Activated T-cell treated with anti-CD3 and anti-CD28 coated beads, Interleukin-2, amount 50 U/mL, for 72 hours (primary cell): ENCODE data around the gene RASSF7. TPM values are rescaled to one million over a fixed set of nuclear protein-coding genes. Genes with fewer than 3 reads are reported as not detected.
"Not testable (repeated sequence)": the region's sequence is repeated elsewhere in the genome, so short reads cannot be mapped to it uniquely, and the experiment has no call there.

ENCODE experiments used
- ATAC-seq, 2 donors: fragments of 150-1000 bp; cut with Tn5 transposase; replicated peaks in 1 of 2; 2 replicates each; pipeline ENCODE4 v1.10.0; 2021; ENCODE audit warnings: moderate library complexity in 2 of 2, mild to moderate bottlenecking in 1 of 2
- DNase-seq, 2 donors: peaks; one replicate each; pipeline ENCODE4 v3.0.0; 2021 to 2022; ENCODE audit warnings: mixed read lengths in 1 of 2
- H3K27ac Mint-ChIP-seq: one replicate; pipeline ENCODE4 v1.8.0; 2022; ENCODE audit warnings: mild to moderate bottlenecking, moderate library complexity, mixed read lengths
- H3K27me3 Mint-ChIP-seq: one replicate; pipeline ENCODE4 v1.8.0; 2022; ENCODE audit warnings: low read depth, mixed read lengths
- H3K36me3 Mint-ChIP-seq, 2 donors: one replicate each; pipeline ENCODE4 v1.8.0; 2022; ENCODE audit warnings: mixed read lengths in 2 of 2, mild to moderate bottlenecking in 1 of 2; ENCODE audit not compliant: insufficient read depth in 2 of 2
- H3K4me1 Mint-ChIP-seq: one replicate; pipeline ENCODE4 v1.8.0; 2022; ENCODE audit warnings: low read depth, mixed read lengths
- H3K4me3 Mint-ChIP-seq, 2 donors: one replicate each; pipeline ENCODE4 v1.8.0; 2022; ENCODE audit warnings: mild to moderate bottlenecking in 2 of 2, mixed read lengths in 2 of 2, moderate library complexity in 2 of 2
- H3K9me3 Mint-ChIP-seq, 2 donors: one replicate each; pipeline ENCODE4 v1.8.0; 2022; ENCODE audit warnings: mixed read lengths in 2 of 2
- total RNA-seq, 2 donors: library from RNA; stranded (reverse); gene quantifications; one replicate each; pipeline ENCODE4 v1.2.3, GENCODE V29; 2022

The RASSF7 gene
- total RNA-seq, 2 donors from 2014 or later: 13.5 to 14.2 TPM

DNA sequence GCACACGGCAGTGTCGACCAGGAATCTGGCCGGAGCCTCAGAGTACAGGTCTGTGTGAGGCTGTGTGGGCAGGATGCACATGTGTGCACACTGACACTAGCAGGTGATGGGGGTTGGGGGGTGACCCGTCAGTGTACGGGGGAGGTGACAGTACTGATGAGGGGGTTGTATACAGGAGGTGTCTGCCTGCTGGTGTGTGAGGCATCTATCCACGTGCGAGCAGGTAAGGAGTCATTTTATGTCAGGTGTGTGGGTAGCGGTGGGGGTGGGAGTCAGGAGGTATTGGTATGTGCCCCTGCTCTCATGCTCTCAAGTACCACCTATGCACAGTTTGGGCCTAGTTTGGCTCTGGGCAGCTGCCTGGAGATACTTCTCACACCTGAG, 11.0 kb downstream of the RASSF7 start:
- no peak overlapping the region for H3K27ac Mint-ChIP-seq
- H3K4me3 Mint-ChIP-seq: no peak overlapping the region
- H3K9me3 Mint-ChIP-seq: no peaks in the 10 kb centered on the region
- DNase-seq (no peak), ATAC-seq (no peak)
- H3K4me1 Mint-ChIP-seq: peaks cover 14% of the 10 kb centered on the region
- no peaks in the 10 kb centered on the region for H3K36me3 Mint-ChIP-seq
- peaks cover 13% of the 10 kb centered on the region for H3K27me3 Mint-ChIP-seq

DNA sequence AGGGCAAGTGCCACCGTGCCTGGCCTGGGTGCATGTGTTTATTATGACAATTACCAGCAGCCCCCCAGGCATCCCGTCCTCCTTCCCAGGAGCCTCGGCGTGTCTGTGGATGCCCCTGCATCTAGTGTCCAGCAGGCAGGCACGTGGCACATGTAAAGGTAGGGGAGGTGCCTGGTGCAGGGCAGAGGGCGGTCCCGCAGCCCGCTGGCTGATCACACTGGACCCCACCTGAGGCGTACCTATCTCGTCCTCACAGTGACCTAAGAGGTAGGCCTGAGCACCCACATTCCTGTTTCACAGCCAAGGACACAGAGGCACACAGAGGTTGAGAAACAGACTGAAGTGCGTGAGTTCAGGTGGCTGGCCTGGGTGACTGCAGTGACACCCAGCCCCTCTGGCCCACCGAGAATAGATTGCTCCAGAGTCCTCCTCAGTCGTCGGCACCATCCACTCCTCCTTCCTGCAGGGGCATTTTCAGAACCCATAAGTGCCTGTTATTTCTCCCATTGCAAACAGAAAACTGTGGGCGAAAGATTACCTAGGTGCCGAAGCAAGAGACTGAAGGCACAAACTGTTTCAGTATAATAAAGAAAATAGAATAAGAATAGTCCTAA, 12.5 kb downstream of the RASSF7 start:
- ATAC-seq (no peak), DNase-seq (no peak)
- H3K4me3 Mint-ChIP-seq: no peak overlapping the region
- no peaks in the 10 kb centered on the region for H3K9me3 Mint-ChIP-seq
- no peak overlapping the region for H3K27ac Mint-ChIP-seq
- peaks cover 25% of the 10 kb centered on the region for H3K4me1 Mint-ChIP-seq
- peaks cover 13% of the 10 kb centered on the region for H3K27me3 Mint-ChIP-seq
- H3K36me3 Mint-ChIP-seq: peaks cover 0 to 3% of the 10 kb centered on the region in 2 donors

DNA sequence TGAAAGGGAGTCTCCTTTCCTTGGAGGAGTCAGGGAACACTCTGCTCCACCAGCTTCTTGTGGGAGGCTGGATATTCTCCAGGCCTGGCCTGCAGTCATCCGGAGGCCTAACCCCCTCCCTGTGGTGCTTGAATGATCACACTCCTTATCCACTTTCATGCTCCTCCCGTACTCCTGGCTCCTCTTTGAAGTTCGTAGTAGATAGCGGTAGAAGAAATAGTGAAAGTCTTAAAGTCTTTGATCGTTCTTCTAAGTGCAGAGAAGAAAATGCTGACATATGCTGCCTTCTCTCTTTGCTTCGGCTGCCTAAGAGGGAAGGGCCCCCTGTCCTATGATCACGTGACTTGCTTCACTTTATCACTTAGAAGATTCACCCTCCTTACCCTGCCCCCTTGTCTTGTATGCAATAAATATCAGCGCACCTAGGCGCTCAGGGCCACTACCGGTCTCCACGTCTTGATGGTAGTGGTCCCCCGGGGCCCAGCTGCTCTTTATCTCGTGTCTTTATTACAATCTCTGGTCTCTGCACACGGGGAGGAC, 13.3 kb downstream of the RASSF7 start:
- peaks cover 34% of the 10 kb centered on the region for H3K4me1 Mint-ChIP-seq
- not testable (repeated sequence) for ATAC-seq, H3K36me3 Mint-ChIP-seq, H3K9me3 Mint-ChIP-seq, DNase-seq, H3K27ac Mint-ChIP-seq
- peaks cover 13% of the 10 kb centered on the region for H3K27me3 Mint-ChIP-seq
- H3K4me3 Mint-ChIP-seq: peak overlapping the region; percentile 87 to 91

DNA sequence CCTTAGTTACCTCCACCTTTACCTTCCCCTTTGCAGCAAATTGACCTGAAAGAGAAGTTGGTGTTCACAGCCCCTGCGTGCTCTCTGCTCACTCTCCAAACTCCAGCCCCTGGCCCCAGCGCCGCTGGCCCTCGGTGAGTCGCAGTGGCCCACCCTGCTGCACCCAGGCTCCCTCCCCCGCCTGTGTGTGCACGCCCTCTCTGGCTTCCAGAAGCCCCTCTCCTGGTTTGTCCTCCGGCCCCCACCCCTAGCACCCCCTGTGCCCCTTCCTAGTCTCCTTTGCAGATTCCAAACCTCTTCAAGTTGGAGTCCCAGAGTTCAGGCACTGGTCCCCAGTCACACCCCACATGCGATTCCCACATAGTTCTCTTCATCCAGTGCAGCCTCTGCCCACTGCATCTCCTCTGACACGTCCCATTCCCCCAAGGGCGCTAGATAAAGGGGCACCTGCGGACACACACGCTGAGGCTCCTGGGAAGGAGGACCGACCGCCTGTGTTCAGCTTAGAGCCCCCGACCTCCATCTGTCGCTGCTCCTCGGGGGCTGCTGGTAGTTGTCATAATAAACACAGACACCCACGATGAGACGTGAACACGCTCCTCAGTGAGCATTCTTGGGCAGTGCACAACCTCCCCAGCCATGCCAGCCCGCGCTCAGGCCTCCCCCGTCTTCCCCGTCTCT, 14.0 kb downstream of the RASSF7 start:
- ATAC-seq: no peak
- H3K36me3 Mint-ChIP-seq: peaks cover 3% of the 10 kb centered on the region in 2 donors
- DNase-seq: no peak
- no peaks in the 10 kb centered on the region for H3K9me3 Mint-ChIP-seq
- peaks cover 41% of the 10 kb centered on the region for H3K4me1 Mint-ChIP-seq
- H3K27ac Mint-ChIP-seq: no peak overlapping the region
- H3K4me3 Mint-ChIP-seq: peak overlapping the region; percentile 87 to 91
- H3K27me3 Mint-ChIP-seq: peaks cover 13% of the 10 kb centered on the region

DNA sequence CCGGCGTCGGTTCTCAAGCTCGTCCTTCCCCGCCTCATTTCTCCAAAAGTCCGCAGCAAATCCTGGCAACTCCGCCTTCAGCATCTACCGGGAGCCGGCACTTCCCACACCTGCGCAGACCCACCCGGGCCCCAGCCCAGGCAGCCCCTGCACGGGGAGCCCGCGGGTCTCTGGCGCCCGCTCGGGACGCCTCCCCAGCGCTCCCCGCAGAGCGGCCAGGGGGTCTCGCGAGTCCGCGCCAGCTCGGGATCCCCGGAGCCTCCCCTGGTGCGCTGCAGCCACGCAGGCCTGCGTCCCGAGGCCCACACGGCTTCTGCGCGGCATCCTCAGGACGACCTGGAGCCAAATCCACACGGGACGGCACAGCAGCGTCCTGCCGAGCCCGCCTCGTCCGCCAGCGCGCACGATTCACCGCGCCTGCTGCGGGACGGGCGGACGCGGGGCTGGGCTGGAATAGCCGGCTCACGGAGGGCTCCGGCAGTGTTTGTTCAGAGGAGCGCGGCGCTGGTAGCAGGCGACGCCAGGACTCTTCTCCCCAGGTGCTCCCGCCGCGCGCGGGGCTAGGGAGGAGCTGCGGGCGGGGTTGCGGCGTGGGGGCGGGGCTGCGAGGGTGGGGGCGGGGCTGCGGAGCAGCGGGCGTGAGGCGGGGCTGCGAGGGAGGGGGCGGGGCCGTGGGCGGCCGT, 14.7 kb downstream of the RASSF7 start:
- ATAC-seq: peak; percentile 55 to 56
- no peaks in the 10 kb centered on the region for H3K9me3 Mint-ChIP-seq
- DNase-seq: no peak
- H3K36me3 Mint-ChIP-seq: peaks cover 3% of the 10 kb centered on the region in 2 donors
- H3K4me1 Mint-ChIP-seq: peaks cover 47% of the 10 kb centered on the region
- peak overlapping the region; percentile 87 to 91 for H3K4me3 Mint-ChIP-seq
- no peak overlapping the region for H3K27ac Mint-ChIP-seq
- H3K27me3 Mint-ChIP-seq: peaks cover 13% of the 10 kb centered on the region

DNA sequence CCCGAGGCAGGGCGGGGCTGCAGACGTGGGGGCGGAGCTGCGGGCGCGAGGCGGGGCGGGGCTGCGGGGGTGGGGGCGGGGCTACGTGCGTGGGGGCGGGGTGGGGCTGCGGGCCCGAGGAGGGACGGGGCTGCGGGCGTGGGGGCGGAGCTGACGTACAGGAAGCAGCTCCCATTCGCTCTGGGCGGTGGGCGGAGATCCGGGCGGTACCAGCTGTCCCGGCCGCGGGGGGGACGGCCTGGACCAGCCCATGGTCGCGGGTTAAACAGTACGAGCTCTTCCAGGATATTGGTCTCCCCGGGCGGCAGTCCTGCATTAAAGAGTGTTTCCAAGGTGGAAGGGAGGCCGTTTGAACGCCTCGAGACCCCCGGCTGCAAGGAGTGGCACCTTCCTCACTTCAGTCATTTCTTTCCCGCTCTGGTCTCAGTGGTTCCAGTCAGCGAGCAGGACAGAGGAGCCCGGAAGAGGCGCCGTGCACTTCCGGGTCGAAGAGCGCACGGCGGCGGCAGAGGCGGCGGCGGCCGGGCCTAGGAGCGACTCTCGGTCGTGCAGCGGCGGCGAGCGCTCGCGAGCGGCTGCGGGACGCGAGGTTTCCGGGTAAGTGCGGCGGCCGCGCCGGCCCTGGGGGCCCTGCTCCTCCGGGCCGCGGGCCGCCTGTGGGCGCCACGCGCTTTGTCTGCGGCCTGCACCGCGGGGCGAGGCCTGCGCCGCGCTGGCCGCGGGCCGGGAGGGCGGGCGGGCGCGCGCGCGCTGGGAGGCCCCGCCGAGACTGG, 15.4 kb downstream of the RASSF7 start, which contains the start of gene PHRF1:
Gene PHRF1, plus strand, starts transcription at position 475 of the 773 bp plus-strand sequence. CDS start 5,043 bp downstream, outside the sequence.
- Mint-ChIP-seq H3K27me3 (peaks cover 13% of the 10 kb centered on the region), H3K9me3 (no peaks in the 10 kb centered on the region), H3K4me1 (peaks cover 50% of the 10 kb centered on the region), H3K4me3 (peak within 1 kb of the TSS; percentile 92 to 96), H3K27ac (peak within 1 kb of the TSS; percentile 94), H3K36me3 (peaks cover 3 to 7% of the 10 kb centered on the region in 2 donors)
- peak; percentile 96 to 97 for DNase-seq
- ATAC-seq: peak; percentile 91

DNA sequence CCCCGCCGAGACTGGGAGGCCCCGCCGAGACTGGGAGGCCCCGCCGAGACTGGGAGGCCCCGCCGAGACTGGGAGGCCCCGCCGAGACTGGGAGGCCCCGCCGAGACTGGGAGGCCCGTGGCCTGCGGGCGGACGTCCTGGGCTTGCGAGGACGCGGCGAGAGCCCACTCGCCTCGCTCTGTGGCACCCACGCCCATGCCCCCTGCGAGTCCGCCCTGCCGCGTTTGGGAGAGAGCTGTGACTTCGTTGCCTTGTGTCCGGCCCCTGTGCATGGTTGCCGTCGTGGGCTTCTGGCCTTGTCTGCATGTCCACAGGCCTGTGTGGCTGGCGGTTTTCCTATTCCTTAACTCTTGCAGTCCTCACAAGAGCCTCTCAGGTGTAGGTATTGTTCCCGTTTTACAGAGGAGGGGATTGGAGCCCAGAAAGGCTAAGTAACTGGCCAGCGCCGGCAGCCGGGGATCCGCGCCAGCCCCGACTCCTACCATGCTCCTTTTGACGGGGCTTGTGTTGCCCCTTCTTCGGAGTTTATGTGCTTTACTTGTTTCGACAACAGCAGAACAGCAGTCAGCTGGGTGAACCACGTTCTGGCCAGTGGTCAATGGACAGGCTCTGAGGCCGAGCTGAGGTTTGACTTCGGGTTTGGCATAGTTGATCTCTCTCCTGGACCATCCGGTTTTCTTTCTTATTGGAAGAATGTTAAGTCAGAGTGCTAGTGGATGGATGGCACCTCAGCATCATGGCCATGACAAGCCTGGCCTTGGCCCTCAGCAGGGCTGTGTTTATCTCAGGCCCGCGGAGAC, 16.2 kb downstream of the RASSF7 start:
- peaks cover 54% of the 10 kb centered on the region for H3K4me1 Mint-ChIP-seq
- ATAC-seq: no peak

DNA sequence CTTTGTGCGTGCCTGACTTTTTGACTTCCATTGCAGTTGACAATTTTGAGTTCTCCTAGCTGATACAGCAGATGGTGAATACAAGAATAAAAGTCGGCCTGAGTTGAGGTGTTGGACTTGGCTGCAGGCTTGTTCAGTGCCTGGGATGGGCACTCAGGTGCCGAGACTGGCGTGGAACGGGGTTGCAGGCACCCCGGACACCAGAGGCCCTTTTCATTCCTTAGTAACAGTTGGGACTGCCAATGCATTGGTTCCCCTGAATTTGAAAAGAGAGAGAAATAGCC, 16.8 kb downstream of the RASSF7 start:
- H3K27me3 Mint-ChIP-seq: peaks cover 13% of the 10 kb centered on the region

More for the DNA sequence above, 16.2 kb downstream of the RASSF7 start:
- peaks cover 3 to 10% of the 10 kb centered on the region in 2 donors for H3K36me3 Mint-ChIP-seq
- H3K27me3 Mint-ChIP-seq: peaks cover 13% of the 10 kb centered on the region
- H3K27ac Mint-ChIP-seq: peak overlapping the region; percentile 86
- H3K4me3 Mint-ChIP-seq: peak overlapping the region; percentile 90 to 92
- DNase-seq: no peak
- H3K9me3 Mint-ChIP-seq: no peaks in the 10 kb centered on the region

DNA sequence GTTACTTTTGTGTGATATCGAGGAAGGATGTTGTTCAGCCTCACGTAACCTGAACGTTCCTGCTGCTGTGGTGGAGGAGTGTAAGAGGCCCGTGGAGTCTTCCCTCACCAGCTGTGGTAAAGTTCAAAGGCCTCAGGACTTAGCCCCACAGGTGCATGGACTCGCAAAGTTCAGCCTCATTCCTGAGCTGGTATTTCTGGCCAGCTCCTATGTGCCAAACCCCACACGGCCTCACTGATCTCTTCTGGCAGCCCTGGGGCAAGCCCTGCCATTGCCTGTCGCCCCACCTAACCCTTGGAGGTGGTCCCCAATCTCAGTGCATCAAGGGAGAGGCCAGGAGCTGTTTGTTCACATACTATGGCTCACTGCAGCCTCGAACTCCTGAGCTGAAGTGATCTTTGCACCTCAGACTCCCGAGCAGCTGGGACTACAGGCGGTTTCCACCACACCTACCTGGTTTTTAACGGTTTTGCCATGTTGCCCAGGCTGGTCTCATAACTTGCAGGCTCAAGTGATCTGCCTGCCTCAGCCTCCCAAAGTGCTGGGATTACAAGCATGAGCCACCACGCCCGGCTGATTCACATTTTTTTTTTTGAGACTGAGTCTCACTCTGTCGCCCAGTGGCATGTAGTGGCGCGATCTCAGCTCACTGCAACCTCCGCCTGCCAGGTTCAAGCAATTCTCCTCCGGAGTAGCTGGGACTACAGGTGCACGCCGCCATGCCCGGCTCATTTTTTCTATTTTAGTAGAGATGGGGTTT, 17.7 kb downstream of the RASSF7 start:
- Mint-ChIP-seq H3K27ac (peak overlapping the region; percentile 46), H3K27me3 (peaks cover 13% of the 10 kb centered on the region), H3K9me3 (no peaks in the 10 kb centered on the region), H3K36me3 (peaks cover 3 to 10% of the 10 kb centered on the region in 2 donors), H3K4me3 (peak overlapping the region; percentile 90 to 92), H3K4me1 (peaks cover 54% of the 10 kb centered on the region)
- no peak for ATAC-seq
- DNase-seq: no peak

More for the DNA sequence above, 16.8 kb downstream of the RASSF7 start:
- H3K27ac Mint-ChIP-seq: peak overlapping the region; percentile 86
- ATAC-seq: no peak
- no peak for DNase-seq
- H3K4me1 Mint-ChIP-seq: peaks cover 54% of the 10 kb centered on the region
- H3K36me3 Mint-ChIP-seq: peaks cover 3 to 10% of the 10 kb centered on the region in 2 donors
- H3K4me3 Mint-ChIP-seq: peak overlapping the region; percentile 90 to 92
- H3K9me3 Mint-ChIP-seq: no peaks in the 10 kb centered on the region

DNA sequence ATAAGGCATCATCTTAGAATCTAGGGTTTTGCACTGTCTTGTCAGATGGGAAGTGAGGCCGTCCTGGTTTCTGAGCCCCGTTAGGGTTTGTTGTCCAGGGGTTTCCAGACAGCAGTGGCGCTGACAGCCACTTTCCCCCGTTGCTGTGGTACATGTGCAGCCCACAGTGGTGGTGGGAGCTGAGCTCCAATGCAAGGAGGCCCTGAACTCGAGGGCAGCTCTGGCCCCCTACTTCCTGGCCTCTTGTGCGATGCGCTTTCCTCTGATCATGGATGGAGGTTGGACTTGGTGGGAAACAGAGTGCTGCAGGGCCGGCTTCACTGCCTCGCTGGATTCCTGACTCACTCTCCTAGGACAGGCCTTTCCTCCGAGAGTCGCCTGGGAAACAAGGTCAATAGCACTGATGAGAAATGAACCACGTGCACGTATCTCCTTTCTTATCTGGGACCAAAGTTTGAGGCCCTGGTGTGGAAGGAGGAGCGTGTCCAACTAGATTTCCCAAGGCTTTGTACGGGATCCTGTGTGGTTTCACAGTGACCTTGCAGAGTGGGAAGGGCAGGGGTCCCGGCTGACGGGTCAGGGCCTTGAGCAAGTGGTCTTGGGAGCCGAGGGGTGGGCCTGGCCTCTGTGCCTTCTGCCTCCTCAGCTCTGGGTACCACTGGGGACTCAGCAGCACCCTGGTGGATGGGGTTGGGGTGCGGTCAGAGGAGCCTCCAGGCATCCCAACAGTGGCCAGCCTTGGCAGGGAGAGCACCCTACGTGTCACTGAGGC, 19.2 kb downstream of the RASSF7 start:
- ATAC-seq: no peak
- H3K4me3 Mint-ChIP-seq: peak overlapping the region in 1 of 2 donors; percentile 25

DNA sequence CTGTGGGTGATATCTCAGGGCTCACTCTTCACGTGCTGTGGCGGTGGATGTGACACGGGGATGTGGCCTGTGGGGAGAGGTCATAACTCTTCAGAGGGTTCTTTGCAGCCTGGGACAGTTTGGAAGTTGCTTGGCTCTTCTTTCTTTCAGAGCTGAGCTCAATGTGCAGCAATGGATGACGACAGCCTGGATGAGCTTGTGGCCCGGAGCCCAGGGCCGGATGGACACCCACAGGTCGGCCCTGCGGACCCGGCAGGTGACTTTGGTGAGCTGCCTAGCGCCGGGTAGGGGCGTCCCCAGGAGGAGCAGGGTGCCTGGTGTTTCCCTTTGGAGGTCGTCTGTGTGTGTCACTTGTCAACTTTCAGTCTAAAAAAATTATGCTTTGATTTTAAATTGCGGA, 20.6 kb downstream of the RASSF7 start:
- H3K4me3 Mint-ChIP-seq: no peak overlapping the region
- H3K9me3 Mint-ChIP-seq: no peaks in the 10 kb centered on the region
- H3K27ac Mint-ChIP-seq: peak overlapping the region; percentile 20
- no peaks in the 10 kb centered on the region for H3K27me3 Mint-ChIP-seq
- peaks cover 45% of the 10 kb centered on the region for H3K4me1 Mint-ChIP-seq
- DNase-seq (no peak), ATAC-seq (no peak)
- peaks cover 3 to 16% of the 10 kb centered on the region in 2 donors for H3K36me3 Mint-ChIP-seq

More for the DNA sequence above, 19.2 kb downstream of the RASSF7 start:
- Mint-ChIP-seq H3K9me3 (no peaks in the 10 kb centered on the region), H3K4me1 (peaks cover 42% of the 10 kb centered on the region), H3K36me3 (peaks cover 3 to 16% of the 10 kb centered on the region in 2 donors), H3K27me3 (peaks cover 2% of the 10 kb centered on the region), H3K27ac (no peak overlapping the region)
- DNase-seq: no peak
